Panc1 (cell line): ENCODE results near the gene GALNT15. TPM values are rescaled to one million over a fixed set of nuclear protein-coding genes. Genes with fewer than 3 reads are reported as not detected.

Source experiments
- ATAC-seq: fragments of 200-7000 bp; cut with Tn5 transposase; 2 replicates; pipeline ENCODE4 v1.9.1; 2020; ENCODE audit warnings: mild to moderate bottlenecking, moderate library complexity
- BruUV-seq: library from RNA; stranded (reverse); fragments of 400-500 nt; replicated peaks from 2 replicates; lab custom pipeline; 2021; lab: Mats Ljungman, UMichigan
- CTCF ChIA-PET: fragments of 300-600 bp; sonication (Branson Sonifier 250); formaldehyde crosslinking; loops from one replicate; lab custom pipeline; 2022; ENCODE audit warnings: antibody characterized with exemption; lab: Charles Lee
- POLR2A ChIA-PET: fragments of 300-600 bp; sonication (Branson Sonifier 250); formaldehyde crosslinking; loops from one replicate; lab custom pipeline; 2022; ENCODE audit warnings: antibody characterized with exemption; lab: Charles Lee
- DNase-seq: peaks from one replicate; pipeline ENCODE4 v3.0.0-alpha.2; 2010; ENCODE audit warnings: low read depth, low spot score
- H3K27ac ChIP-seq: 2 replicates; pipeline ENCODE4 v1.5.1; 2011; ENCODE audit warnings: mild to moderate bottlenecking, low read length, inconsistent platforms
- H3K27me3 ChIP-seq: fragments of 200-500 bp; sonication (Bioruptor generic); 2 replicates; pipeline ENCODE4 v1.6.0; 2014; ENCODE audit warnings: low read length, inconsistent platforms; ENCODE audit not compliant: control insufficient read depth, insufficient read depth
- H3K36me3 ChIP-seq: fragments of 200-500 bp; sonication (Bioruptor generic); 2 replicates; pipeline ENCODE4 v1.5.1; 2014; ENCODE audit warnings: inconsistent platforms, mild to moderate bottlenecking, low read length, moderate library complexity; ENCODE audit not compliant: control insufficient read depth, insufficient read depth
- H3K4me1 ChIP-seq: 2 replicates; pipeline ENCODE4 v1.5.1; 2011; ENCODE audit warnings: inconsistent platforms, mild to moderate bottlenecking, low read length, moderate library complexity; ENCODE audit not compliant: control insufficient read depth, insufficient read depth
- H3K4me3 ChIP-seq, 2 experiments: 2 replicates each; pipeline ENCODE4 v1.5.1; 2011 to 2012; ENCODE audit warnings: low read depth in 2 of 2, low read length in 2 of 2, mild to moderate bottlenecking in 2 of 2, inconsistent platforms in 1 of 2, moderate library complexity in 1 of 2
- H3K9me3 ChIP-seq: fragments of 200-500 bp; sonication (Bioruptor generic); 2 replicates; pipeline ENCODE4 v1.5.1; 2014; ENCODE audit warnings: low read depth, mild to moderate bottlenecking, inconsistent platforms, low read length, moderate library complexity; ENCODE audit not compliant: control insufficient read depth, insufficient read depth
- CTCF ChIP-seq: fragments of 450-650 bp; IDR thresholded peaks from 2 replicates; pipeline ENCODE4 v1.5.1; 2017; ENCODE audit warnings: mild to moderate bottlenecking
- POLR2AphosphoS5 ChIP-seq: IDR thresholded peaks from 2 replicates; pipeline ENCODE4 v1.6.1; 2012; ENCODE audit warnings: mild to moderate bottlenecking, low read depth, low read length, moderate library complexity
- REST ChIP-seq, 2 experiments: IDR thresholded peaks; 2 replicates each; pipeline ENCODE4 v1.6.1; 2011 to 2012; ENCODE audit warnings: low read depth in 2 of 2, control low read depth in 1 of 2, low read length in 1 of 2, mild to moderate bottlenecking in 1 of 2, moderate library complexity in 1 of 2; ENCODE audit not compliant: insufficient read depth in 1 of 2
- SIN3A ChIP-seq: IDR thresholded peaks from 2 replicates; pipeline ENCODE4 v1.6.1; 2012; ENCODE audit warnings: low read depth, mild to moderate bottlenecking, low read length, moderate library complexity, borderline replicate concordance; ENCODE audit not compliant: insufficient read depth
- TCF7L2 ChIP-seq: IDR thresholded peaks from 2 replicates; pipeline ENCODE4 v1.6.1; 2011; ENCODE audit warnings: mild to moderate bottlenecking, low read depth, low read length, inconsistent platforms
- in situ Hi-C: cut with HindIII; loops from 2 replicates; pipeline ENCODE4 v1.10.0; 2016; ENCODE audit warnings: low sequenced_read_pairs, low pct_unique_long_range_greater_than_20kb
- intact Hi-C: fragments of 100-400 bp; cut with micrococcal nuclease; formaldehyde crosslinking; loops from one replicate; pipeline ENCODE4 v1.10.0; 2022; ENCODE audit not compliant: unreplicated experiment
- total RNA-seq: library from RNA; stranded (reverse); gene quantifications from one replicate; pipeline ENCODE4 v1.2.1, GENCODE V29; 2021; ENCODE audit not compliant: unreplicated experiment

Gene GALNT15
- total RNA-seq, 1 experiment from 2014 or later: 0.10 TPM

- H3K4me1 ChIP-seq: peaks cover 12% of the 10 kb centered on the region
- CTCF ChIA-PET: no interaction called here
- no peak overlapping the region for H3K4me3 ChIP-seq
- H3K27me3 ChIP-seq: no peaks in the 10 kb centered on the region
- no peak for ATAC-seq
- in situ Hi-C loops: no loop called here
- H3K27ac ChIP-seq: no peak overlapping the region
- POLR2A ChIA-PET: no interaction called here
- TF ChIP-seq SIN3A: no peak
- no peak for TF ChIP-seq CTCF
- no peak for TF ChIP-seq REST (IDR thresholded peaks at IDR 0.05; ENCODE audit: insufficient read depth in 1 of 2, low read depth in 2 of 2, low read length in 1 of 2)
- TF ChIP-seq POLR2AphosphoS5: no peak
- no peak for TF ChIP-seq TCF7L2
- no TSS peak for BruUV-seq
- H3K9me3 ChIP-seq: no peaks in the 10 kb centered on the region
- DNase-seq: no peak
- H3K36me3 ChIP-seq: no peaks in the 10 kb centered on the region
- intact Hi-C loops: loop anchor here (10.0 kb wide), 1 partner anchor 359 kb away; no protein-coding TSS in a partner anchor
Observed at GRCh38 chr3:16173283-16174025, 1.0 kb upstream of the GALNT15 start.

GRCh38 chr3:16174026-16174355 lies 489 bp upstream of the GALNT15 start:
- CTCF ChIA-PET: no interaction called here
- Histone ChIP-seq H3K27ac (peak overlapping the region; percentile 34; the same call in 1 of the 2 replicates), H3K4me3 (no peak overlapping the region), H3K9me3 (no peaks in the 10 kb centered on the region), H3K27me3 (no peaks in the 10 kb centered on the region), H3K36me3 (no peaks in the 10 kb centered on the region), H3K4me1 (peaks cover 12% of the 10 kb centered on the region)
- intact Hi-C loops: loop anchor here (10.0 kb wide), 1 partner anchor 359 kb away; no protein-coding TSS in a partner anchor
- TF ChIP-seq REST (IDR thresholded peaks at IDR 0.05; ENCODE audit: insufficient read depth in 1 of 2, low read depth in 2 of 2, low read length in 1 of 2) (no peak), CTCF (no peak), TCF7L2 (no peak), SIN3A (no peak), POLR2AphosphoS5 (no peak)
- ATAC-seq: no peak
- no peak for DNase-seq
- POLR2A ChIA-PET: no interaction called here
- in situ Hi-C loops: no loop called here
- BruUV-seq: no TSS peak
